Astrocyte (in vitro differentiated cells and primary cell): Measurements from ENCODE around the gene WDR7.

ENCODE experiments used
- EZH2 ChIP-seq: IDR thresholded peaks from 2 replicates; pipeline ENCODE4 v1.6.1; 2012; ENCODE audit warnings: mild to moderate bottlenecking, low read length, inconsistent platforms; ENCODE audit not compliant: insufficient read depth
- TF ChIP-seq, protein P1 (sequence below): IDR thresholded peaks from 2 replicates; pipeline ENCODE4 v1.5.1; 2011; ENCODE audit warnings: low read depth, mild to moderate bottlenecking, inconsistent platforms, low read length, moderate library complexity; ENCODE audit not compliant: insufficient read depth

DNA sequence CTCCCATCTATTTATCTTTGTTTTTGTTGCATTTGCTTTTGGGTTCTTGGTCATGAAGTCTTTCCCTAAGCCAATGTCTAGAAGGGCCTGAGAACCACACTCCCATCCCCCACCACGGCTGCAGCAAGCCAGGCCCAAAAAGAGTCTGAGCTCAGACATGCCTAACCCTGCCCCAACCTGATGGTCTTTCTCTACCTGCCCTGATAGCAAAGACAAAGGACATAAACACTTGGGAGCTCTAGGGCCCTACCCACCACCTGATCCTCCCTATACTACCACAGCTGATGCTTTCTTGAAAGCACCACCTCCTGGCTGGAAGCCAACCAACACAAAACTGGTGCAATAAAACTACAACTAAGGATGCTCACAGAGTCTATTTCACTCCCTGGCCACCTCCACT, 233.4 kb downstream of the WDR7 start:
- TF ChIP-seq, protein P1, sequence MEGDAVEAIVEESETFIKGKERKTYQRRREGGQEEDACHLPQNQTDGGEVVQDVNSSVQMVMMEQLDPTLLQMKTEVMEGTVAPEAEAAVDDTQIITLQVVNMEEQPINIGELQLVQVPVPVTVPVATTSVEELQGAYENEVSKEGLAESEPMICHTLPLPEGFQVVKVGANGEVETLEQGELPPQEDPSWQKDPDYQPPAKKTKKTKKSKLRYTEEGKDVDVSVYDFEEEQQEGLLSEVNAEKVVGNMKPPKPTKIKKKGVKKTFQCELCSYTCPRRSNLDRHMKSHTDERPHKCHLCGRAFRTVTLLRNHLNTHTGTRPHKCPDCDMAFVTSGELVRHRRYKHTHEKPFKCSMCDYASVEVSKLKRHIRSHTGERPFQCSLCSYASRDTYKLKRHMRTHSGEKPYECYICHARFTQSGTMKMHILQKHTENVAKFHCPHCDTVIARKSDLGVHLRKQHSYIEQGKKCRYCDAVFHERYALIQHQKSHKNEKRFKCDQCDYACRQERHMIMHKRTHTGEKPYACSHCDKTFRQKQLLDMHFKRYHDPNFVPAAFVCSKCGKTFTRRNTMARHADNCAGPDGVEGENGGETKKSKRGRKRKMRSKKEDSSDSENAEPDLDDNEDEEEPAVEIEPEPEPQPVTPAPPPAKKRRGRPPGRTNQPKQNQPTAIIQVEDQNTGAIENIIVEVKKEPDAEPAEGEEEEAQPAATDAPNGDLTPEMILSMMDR, result no peak
- no peak for TF ChIP-seq EZH2
